Brain pericyte (primary cell): Measurements from ENCODE around the gene PHPT1.
"Not testable (repeated sequence)": the region's sequence is repeated elsewhere in the genome, so short reads cannot be mapped to it uniquely, and the experiment has no call there.

Experiments used
- DNase-seq: peaks from one replicate; pipeline ENCODE4 v3.0.0-alpha.2; 2012; ENCODE audit warnings: low read depth, low spot score

Gene PHPT1

DNA sequence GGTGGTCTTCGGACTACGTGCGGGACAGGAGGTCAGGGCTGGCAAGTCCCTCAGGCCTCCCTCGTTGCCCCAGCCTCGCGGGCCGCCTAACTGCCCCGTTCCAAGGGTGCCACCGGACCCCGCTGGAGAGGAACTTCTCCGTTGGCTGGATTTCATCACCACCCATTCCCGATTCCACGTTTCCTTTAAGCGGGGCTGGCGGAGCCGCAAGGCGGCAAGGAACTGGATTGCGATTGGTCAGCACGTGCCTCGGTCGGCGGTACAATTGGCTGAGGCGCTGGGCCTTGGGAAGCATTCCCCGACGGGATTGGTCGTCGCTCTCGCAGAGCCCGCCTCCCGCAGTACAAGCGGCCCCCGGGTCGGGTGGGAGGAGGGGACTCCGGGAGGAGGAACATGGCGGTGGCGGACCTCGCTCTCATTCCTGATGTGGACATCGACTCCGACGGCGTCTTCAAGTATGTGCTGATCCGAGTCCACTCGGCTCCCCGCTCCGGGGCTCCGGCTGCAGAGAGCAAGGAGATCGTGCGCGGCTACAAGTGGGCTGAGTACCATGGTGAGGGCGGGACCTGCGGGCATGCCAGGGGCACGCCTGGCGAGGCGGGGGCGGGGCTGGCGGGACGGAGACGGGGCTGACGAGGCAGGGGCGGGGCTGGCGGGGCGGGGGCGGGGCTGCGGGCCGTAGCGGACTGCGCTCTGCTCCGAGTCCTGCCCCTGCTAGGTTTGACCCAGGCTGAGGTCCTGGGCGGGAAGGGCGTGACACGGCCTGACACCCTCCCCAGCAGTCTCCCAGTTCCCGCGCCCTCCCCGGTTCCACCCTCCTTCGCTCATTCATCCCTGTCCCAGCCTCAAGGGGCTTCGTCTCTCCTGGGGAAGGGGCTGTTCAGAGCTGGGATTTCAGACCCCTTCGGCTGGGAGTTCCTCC is at the start of gene PHPT1:
PHPT1 (plus strand) TSS at position 372 of the 922 bp plus-strand sequence; CDS start at position 394, 22 bp downstream.
- DNase-seq = peak; percentile 98

DNA sequence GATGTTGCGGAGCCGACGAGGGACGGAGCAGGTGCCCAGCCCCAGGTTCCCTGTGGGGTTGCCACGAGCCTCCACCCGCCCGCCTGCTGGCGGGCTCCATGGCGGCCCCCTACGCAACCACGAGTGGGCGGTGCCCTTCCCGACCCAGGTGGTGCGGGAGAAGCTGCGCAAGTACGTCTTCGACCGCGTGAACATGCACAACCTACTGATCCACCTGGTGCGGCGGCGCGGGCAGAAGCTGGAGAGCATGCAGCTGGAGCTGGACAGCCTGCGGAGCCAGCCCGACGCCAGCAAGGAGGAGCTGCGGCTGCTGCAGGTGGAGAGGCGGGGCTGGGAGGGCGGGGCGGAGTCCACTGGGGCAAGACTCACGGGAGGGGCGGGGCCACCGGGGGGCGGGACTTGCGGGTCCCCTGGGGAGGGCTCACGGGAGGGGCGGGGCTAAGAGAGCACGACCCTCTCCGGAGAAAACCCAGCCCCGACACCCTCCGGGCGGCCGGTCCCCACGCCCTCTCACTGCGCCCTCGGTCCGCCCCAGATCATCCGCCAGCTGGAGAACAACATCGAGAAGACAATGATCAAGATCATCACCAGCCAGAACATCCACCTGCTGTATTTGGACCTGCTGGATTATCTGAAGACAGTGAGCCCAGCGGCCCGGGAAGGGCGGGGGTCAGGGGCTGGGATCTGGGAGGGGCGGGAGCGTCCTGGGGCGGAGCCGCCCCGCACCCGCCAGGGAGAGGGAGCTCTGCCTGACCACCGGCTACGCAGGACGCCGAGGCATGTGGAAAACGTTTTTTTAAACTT is 49.2 kb upstream of the PHPT1 start:
- DNase-seq = no peak

DNA sequence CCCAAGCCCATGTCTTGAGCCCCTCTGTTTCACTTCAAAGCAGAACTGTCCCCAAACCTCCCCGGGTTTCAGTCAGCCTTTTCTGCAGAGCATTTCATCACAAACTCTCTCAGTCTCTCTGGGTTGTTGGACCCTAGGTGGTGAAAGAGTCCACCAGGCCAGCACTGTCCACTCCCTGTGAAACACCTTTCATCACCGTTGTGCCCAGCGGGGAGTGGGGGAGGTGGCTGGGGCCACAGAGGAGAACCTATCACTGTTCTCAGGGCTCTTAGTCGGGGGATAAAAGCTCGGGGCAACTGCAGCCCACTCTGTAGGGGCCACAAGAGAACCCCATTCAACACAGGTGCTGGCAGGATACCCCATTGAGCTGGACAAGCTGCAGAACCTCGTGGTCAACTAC is 46.9 kb upstream of the PHPT1 start:
- no peak for DNase-seq

DNA sequence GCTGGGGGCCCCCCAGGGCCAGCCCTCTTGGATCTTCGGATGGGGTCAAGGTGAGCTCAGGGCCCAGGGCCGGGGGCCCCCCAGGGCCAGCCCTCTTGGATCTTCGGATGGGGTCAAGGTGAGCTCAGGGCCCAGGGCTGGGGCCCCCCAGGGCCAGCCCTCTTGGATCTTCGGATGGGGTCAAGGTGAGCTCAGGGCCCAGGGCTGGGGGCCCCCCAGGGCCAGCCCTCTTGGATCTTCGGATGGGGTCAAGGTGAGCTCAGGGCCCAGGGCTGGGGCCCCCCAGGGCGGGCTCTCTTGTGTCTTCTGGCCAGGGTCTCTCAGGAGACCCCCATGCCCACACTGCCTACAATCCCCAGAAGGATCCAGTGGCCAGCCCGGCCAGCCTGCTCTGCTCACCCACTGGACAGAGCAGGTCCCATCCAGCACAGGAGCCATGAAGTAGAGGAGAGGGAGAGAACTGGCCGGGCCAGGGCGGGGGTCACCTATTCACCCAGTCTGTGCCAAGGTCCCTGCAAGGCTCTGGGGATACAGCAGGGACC is 46.1 kb upstream of the PHPT1 start:
- not testable (repeated sequence) for DNase-seq

DNA sequence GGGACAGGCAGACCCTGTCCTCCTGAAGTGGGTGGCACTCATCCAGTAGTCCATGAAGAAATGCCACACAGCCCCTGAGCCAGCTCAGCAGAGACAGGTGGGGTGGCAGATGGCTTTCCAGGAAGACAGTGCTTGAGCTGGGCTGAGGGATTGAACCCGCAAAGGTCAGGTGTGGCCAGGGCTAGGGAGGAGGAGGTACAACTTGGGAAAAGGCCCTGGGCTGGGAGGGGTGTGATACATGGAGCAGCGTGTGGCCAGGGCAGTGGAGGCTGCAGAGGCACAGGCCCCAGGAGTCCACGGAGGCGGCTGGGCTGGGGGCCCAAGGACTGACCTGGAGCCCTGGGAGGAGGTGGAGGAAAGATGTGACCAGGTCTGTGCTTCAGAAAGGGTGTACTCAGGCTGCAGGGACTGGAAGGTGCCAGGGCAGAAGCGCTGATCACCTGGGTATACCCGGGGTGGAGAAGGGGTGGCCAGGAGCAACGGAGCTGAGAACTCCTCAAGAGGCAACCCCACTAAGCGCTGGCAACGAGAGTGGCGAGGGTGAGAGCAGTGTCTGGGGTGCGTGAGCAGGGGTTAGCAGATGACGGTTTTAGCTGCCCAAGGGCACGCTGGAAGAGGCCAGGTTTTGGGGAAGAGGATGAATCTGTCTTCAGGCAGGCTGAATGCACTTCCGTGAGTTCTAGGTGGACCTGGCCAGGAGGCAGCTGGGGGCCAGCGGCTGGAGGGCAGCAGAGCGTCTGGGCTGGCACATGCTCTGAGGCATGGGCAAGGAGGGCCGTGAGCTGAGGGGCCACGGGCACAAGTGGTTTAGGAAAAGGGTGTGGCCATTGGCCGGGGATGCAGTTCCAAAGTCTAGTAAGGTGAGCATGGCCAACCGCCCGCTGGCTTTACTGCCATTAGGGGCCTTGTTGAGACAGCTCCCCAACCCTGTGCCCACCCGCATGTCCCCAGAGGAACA is 45.4 kb upstream of the PHPT1 start:
- DNase-seq = no peak

DNA sequence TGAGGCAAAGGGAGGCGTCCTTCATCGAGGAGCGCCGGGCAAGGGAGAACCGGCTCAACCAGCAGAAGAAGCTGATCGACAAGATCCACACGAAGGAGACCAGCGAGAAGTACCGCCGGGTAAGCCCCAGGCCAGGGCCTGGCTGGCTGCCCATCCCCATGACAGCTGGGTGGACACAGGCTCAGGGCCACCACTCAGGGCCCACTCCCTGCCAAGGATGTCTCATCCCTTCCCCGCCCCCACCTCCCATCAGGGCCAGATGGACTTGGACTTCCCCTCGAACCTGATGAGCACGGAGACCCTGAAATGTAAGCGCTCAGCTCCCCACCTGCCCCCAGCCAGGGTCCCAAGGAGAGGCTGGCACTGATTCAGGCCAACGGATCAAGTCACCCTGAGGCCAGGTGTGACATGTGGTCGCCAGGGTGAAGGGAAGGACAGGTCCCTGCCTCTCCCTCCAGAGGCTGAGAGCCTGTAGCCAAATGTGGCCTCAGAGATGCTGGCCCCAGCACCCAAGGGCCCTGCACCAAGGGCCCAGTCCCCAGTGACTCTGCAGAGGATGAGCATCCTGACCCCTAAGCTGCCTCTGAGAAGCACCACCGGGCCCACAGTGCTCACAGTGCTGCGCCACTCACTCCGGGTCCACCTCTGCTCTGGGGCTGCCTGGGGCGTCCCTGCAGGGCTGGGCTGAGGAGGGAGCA is 44.6 kb upstream of the PHPT1 start:
- DNase-seq = no peak

DNA sequence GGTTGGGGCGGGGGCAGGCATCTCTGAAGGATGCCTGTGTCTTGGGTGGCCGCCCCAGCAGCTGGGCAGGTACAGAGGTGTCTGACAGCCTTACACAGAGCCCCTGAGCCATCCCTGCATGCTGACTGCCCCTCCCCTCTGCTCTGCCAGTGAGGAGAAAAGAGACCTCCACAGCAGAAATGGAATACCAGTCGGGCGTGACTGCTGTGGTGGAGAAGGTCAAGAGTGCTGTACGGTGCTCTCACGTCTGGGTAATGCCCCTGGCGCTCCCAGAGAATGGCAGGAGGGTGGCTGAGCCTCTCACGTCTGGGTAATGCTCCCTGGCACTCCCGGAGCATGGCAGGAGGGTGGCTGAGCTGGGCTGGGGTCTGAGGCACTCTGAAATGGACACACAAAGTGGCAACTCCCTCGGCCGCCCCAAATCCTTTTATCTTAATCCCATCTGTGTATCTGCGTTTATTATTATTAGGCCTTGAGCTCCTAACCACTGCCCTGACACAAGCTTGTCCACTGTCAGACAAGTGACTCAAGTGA is 43.9 kb upstream of the PHPT1 start:
- DNase-seq = no peak

GRCh38 chr9:136806067-136806466 is 43.1 kb upstream of the PHPT1 start:
- DNase-seq = no peak

DNA sequence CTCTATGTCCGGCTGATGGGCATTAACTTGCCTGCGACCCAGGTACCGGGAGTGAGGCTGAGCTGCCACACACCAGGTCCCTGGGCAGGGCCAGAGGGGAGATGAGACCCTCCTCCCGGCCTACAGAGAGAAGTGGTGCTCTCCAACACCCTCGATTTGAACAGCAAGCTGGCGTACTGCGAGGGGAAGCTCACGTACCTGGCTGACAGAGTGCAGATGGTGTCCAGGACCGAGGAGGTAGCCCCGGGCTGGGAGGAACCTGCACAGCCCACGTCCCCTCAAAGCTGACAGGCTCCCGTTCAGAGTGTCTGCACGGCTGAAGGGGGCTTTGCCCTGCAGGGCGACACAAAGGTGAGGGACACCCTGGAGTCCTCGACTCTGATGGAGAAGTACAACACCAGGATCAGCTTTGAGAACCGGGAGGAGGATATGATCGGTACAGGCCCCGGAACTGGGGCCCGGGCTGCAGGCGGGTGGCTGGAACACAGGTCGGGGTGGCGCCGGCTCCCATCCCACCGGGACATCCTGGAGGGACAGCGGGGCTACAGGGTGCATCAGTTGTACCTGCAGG is 42.5 kb upstream of the PHPT1 start:
- no peak for DNase-seq

GRCh38 chr9:136807281-136808074 is 41.7 kb upstream of the PHPT1 start, which contains the start of gene RABL6:
Gene RABL6 (plus strand): TSS chr9:136807948. CDS start chr9:136808197, 249 bp downstream.
- no peak for DNase-seq

DNA sequence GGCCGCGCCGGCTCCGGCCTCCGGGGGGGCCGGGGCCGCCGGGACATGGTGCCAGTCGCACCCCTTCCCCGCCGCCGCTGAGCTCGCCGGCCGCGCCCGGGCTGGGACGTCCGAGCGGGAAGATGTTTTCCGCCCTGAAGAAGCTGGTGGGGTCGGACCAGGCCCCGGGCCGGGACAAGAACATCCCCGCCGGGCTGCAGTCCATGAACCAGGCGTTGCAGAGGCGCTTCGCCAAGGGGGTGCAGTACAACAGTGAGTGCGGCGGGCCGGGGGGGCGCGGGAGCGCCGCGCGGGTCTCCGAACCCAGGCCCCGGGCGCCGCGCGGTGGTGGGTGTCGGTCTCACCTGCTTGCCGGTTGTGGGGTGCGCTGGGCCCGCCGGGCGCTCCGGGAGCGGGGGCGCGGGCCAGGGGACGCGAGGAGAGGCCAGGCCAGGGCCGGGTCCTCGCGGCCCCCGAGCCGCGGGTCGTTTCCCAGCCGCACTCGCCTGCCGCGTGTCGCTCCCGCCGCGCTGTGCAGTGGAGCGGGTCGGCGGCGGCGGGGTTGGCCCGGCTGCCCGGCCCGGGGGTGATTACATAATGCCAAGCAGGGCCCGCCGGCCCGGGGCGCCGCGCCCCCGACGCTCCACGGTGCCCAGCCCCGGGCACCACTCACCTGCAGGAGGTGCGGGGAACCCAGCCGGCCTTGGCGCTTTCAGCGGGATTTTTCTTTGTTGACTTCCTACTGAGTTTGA is 41.0 kb upstream of the PHPT1 start:
- no peak for DNase-seq

DNA sequence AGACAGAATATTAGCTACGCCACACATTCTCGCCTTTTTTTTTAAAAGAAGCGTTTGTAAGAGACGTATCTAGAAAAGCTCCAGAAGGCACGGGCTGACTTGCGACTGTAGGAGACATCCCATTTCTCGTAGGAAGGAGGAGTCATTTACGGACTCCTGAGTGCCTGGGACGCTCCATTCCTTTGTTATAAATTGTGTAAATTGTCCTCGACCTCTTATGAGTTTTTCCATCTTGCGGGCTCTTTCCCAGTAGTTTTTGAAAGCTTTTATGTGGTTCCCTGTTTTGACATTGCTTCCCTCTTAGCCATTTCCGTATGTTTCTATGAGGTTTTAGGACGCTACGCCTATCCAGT is 40.4 kb upstream of the PHPT1 start:
- DNase-seq = no peak

- no peak for DNase-seq
Measured at GRCh38 chr9:136814725-136815421, 34.3 kb upstream of the PHPT1 start.

- no peak for DNase-seq
Measured at GRCh38 chr9:136815422-136815782, 33.8 kb upstream of the PHPT1 start.

DNA sequence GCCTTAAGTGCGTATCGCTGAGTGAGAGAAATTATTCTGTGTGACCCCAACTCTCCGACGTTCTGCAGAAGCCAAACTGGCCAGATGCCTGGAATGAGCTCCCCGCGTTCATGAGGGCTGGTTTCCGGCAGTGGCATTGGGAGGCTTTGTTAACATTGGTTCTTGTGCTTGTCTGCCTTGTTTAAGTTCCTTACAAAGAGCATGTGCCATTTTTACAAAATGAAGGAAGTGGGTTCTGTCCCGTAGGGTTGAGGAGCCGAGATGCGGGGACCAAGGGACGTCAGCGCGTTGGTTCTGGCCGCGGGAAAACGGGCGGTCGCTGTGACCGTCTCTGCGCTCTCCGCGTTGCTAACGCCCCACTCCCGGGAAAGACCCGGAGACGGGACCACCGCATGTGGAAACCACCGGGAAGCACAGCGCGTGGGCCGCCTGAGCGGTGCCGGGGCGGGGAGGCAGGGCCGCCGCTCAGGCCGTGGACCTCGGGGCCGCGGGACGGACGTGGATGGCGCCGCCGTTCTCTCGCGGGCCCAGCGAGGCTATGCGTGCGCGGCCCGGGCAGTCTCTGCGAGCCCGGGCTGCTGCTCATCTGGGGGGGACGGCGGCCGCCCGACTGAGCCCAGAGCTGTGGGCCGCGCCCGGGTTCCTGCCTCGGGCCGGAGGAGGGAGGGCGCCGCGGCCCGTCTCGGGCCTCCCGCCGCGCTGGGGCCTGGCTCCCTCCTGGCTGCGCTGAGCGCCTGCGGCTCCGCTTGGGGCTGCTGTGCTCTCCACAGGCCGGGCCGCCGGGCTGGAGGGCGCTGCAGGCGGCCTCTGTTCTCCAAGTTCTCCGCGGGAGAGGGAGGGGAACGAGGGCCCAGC is 28.0 kb upstream of the PHPT1 start:
- DNase-seq = no peak

DNA sequence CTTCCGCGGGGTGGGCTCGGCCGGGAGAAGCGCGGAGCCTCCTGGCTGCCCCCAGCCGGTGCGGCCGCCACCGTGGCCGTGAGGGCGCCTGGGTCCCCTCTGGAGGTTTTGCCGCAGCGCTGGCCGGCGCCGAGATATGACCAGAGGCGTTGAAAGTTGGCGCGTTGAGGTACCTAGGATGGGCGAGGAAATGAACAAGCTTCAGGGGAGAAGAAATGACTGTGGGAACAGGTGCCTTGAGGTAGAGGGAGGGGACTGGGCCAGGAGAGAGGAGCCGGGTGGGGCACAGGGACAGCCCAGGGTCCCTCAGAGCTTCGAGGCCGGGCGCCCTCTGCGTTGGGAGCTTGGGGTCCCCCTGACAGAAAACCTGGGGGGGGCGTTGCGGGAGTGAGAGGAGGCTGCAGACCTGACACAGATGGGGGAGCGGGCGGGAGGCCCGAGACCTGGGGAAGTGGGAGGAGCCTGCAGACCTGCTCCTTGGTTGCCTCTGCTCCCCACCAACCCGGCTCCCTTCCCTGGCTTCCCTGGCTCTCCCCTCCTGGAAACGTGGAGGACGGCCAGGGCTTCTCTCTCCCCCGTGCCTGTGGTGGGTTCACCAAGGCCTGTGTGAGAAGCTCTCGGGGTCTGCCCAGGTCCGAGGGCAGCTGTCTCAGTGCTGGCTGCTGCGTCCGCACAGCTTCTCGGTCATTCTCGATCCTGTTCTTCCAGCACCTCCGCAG is 27.2 kb upstream of the PHPT1 start:
- DNase-seq = no peak
